H9 (cell line): ENCODE measurements around the gene ACMSD. TPM values are rescaled to one million over a fixed set of nuclear protein-coding genes. Genes with fewer than 3 reads are reported as not detected.

Experiments
- DNase-seq: peaks from one replicate; pipeline ENCODE4 v3.0.0-alpha.2; 2017
- H2AFZ ChIP-seq: one replicate; pipeline ENCODE4 v1.6.1; 2013; ENCODE audit warnings: mild to moderate bottlenecking, low read length, control low read depth, moderate library complexity
- H2AK5ac ChIP-seq: 2 replicates; pipeline ENCODE4 v1.6.1; 2013; ENCODE audit warnings: low read length, control low read depth, mixed read lengths; ENCODE audit not compliant: insufficient read length
- H2BK120ac ChIP-seq: one replicate; pipeline ENCODE4 v1.6.1; 2013; ENCODE audit warnings: low read depth, mild to moderate bottlenecking, low read length, control low read depth, inconsistent platforms; ENCODE audit not compliant: poor library complexity, severe bottlenecking
- H2BK12ac ChIP-seq: 2 replicates; pipeline ENCODE4 v1.6.1; 2013; ENCODE audit warnings: low read length, control low read depth, mixed read lengths, low read depth; ENCODE audit not compliant: insufficient read length
- H2BK15ac ChIP-seq: 2 replicates; pipeline ENCODE4 v1.6.1; 2013; ENCODE audit warnings: low read depth, low read length, control low read depth
- H2BK20ac ChIP-seq: one replicate; pipeline ENCODE4 v1.6.1; 2013; ENCODE audit warnings: low read depth, mild to moderate bottlenecking, low read length, control low read depth, inconsistent platforms; ENCODE audit not compliant: poor library complexity, severe bottlenecking
- H2BK5ac ChIP-seq: 2 replicates; pipeline ENCODE4 v1.6.1; 2013; ENCODE audit warnings: low read length, control low read depth, mixed read lengths; ENCODE audit not compliant: insufficient read length
- H3K14ac ChIP-seq: 2 replicates; pipeline ENCODE4 v1.6.1; 2013; ENCODE audit warnings: low read length, control low read depth; ENCODE audit not compliant: insufficient read depth
- H3K18ac ChIP-seq: 2 replicates; pipeline ENCODE4 v1.6.1; 2013; ENCODE audit warnings: low read depth, mild to moderate bottlenecking, mixed read lengths, low read length, control low read depth; ENCODE audit not compliant: insufficient read length
- H3K23ac ChIP-seq: 2 replicates; pipeline ENCODE4 v1.6.1; 2013; ENCODE audit warnings: low read length, control low read depth, mixed read lengths, low read depth; ENCODE audit not compliant: insufficient read length
- H3K23me2 ChIP-seq: 2 replicates; pipeline ENCODE4 v1.6.1; 2013; ENCODE audit warnings: low read depth, mild to moderate bottlenecking, mixed read lengths, low read length, control low read depth; ENCODE audit not compliant: insufficient read length, poor library complexity, severe bottlenecking
- H3K27ac ChIP-seq: 2 replicates; pipeline ENCODE4 v1.5.1; 2013; ENCODE audit warnings: low read length, control low read depth, mixed read lengths, low read depth; ENCODE audit not compliant: insufficient read length
- H3K27me3 ChIP-seq: 2 replicates; pipeline ENCODE4 v1.6.1; 2013; ENCODE audit warnings: low read length, control low read depth, inconsistent platforms; ENCODE audit not compliant: insufficient read depth
- H3K4ac ChIP-seq: 2 replicates; pipeline ENCODE4 v1.6.1; 2013; ENCODE audit warnings: low read depth, mild to moderate bottlenecking, control low read depth, inconsistent platforms, low read length, moderate library complexity
- H3K4me1 ChIP-seq: 2 replicates; pipeline ENCODE4 v1.6.1; 2013; ENCODE audit warnings: low read length, control low read depth, inconsistent platforms; ENCODE audit not compliant: insufficient read depth
- H3K4me2 ChIP-seq: 2 replicates; pipeline ENCODE4 v1.6.1; 2013; ENCODE audit warnings: low read length, control low read depth, mixed read lengths; ENCODE audit not compliant: insufficient read length, insufficient read depth
- H3K56ac ChIP-seq: 2 replicates; pipeline ENCODE4 v1.6.1; 2013; ENCODE audit warnings: low read depth, mild to moderate bottlenecking, mixed read lengths, low read length, control low read depth; ENCODE audit not compliant: insufficient read length
- H3K79me1 ChIP-seq: 2 replicates; pipeline ENCODE4 v1.6.1; 2013; ENCODE audit warnings: low read depth, mild to moderate bottlenecking, moderate library complexity, low read length, control low read depth, inconsistent platforms; ENCODE audit not compliant: insufficient read depth, poor library complexity, severe bottlenecking
- H3K79me2 ChIP-seq: 2 replicates; pipeline ENCODE4 v1.6.1; 2013; ENCODE audit warnings: low read length, control low read depth, inconsistent platforms; ENCODE audit not compliant: insufficient read depth
- H3K9ac ChIP-seq: 2 replicates; pipeline ENCODE4 v1.6.1; 2013; ENCODE audit warnings: low read length, control low read depth, mixed read lengths; ENCODE audit not compliant: insufficient read length; ENCODE audit errors: extremely low read depth
- H3K9me3 ChIP-seq: one replicate; pipeline ENCODE4 v1.6.1; 2013; ENCODE audit warnings: low read depth, low read length, inconsistent platforms; ENCODE audit not compliant: control insufficient read depth
- H3T11ph ChIP-seq: one replicate; pipeline ENCODE4 v1.6.1; 2013; ENCODE audit warnings: mild to moderate bottlenecking, low read length, control low read depth, inconsistent platforms
- H4K20me1 ChIP-seq: one replicate; pipeline ENCODE4 v1.6.1; 2013; ENCODE audit not compliant: control insufficient read depth, insufficient read length, insufficient read depth
- H4K5ac ChIP-seq: 2 replicates; pipeline ENCODE4 v1.6.1; 2013; ENCODE audit warnings: low read depth, mild to moderate bottlenecking, mixed read lengths, low read length, control low read depth; ENCODE audit not compliant: insufficient read length
- H4K8ac ChIP-seq: replicated peaks from 2 replicates; pipeline ENCODE4 v1.6.1; 2013; ENCODE audit warnings: low read length, control low read depth, mixed read lengths, low read depth; ENCODE audit not compliant: insufficient read length
- H4K91ac ChIP-seq: 2 replicates; pipeline ENCODE4 v1.6.1; 2013; ENCODE audit warnings: low read depth, mild to moderate bottlenecking, moderate library complexity, mixed read lengths, low read length, control low read depth; ENCODE audit not compliant: insufficient read length
- H3K27ac Mint-ChIP-seq, 3 experiments: 2 replicates in 2 of 3; 3 replicates in 1 of 3; pipeline ENCODE4 v1.8.0; 2020 to 2021; ENCODE audit warnings: mixed read lengths in 3 of 3, mild to moderate bottlenecking in 1 of 3, moderate library complexity in 1 of 3
- H3K27me3 Mint-ChIP-seq: 2 replicates; pipeline ENCODE4 v1.8.0; 2021; ENCODE audit warnings: low read depth, mild to moderate bottlenecking, moderate library complexity, mixed read lengths
- H3K36me3 Mint-ChIP-seq, 3 experiments: 2 replicates in 2 of 3; 3 replicates in 1 of 3; pipeline ENCODE4 v1.8.0; 2020 to 2021; ENCODE audit warnings: low read depth in 3 of 3, mixed read lengths in 3 of 3; ENCODE audit not compliant: insufficient read depth in 1 of 3
- H3K4me1 Mint-ChIP-seq, 2 experiments: 2 replicates each; pipeline ENCODE4 v1.8.0; 2020; ENCODE audit warnings: mixed read lengths in 2 of 2
- H3K4me3 Mint-ChIP-seq, 2 experiments: 2 replicates in 1 of 2; 3 replicates in 1 of 2; pipeline ENCODE4 v1.8.0; 2020 to 2021; ENCODE audit warnings: mild to moderate bottlenecking in 2 of 2, mixed read lengths in 2 of 2, moderate library complexity in 1 of 2
- H3K9me3 Mint-ChIP-seq, 2 experiments: 2 replicates in 1 of 2; 3 replicates in 1 of 2; pipeline ENCODE4 v1.8.0; 2020; ENCODE audit warnings: mild to moderate bottlenecking in 2 of 2, mixed read lengths in 2 of 2, moderate library complexity in 1 of 2
- CTCF ChIP-seq: fragments of 200-600 bp; sonication (generic); conservative IDR thresholded peaks from 3 replicates; pipeline ENCODE4 v1.8.0; 2021; ENCODE audit warnings: antibody characterized with exemption, mild to moderate bottlenecking
- WGBS: extraction: QIAGEN DNeasy Blood & Tissue Kit; methylation state at CpG from one replicate; pipeline ENCODE4 v1.1.7; 2013; ENCODE audit warnings: missing lambda C conversion rate, low lambda C conversion rate, mixed read lengths; ENCODE audit not compliant: insufficient read length; ENCODE audit errors: extremely low coverage; 5-methylcytosine and 5-hydroxymethylcytosine counted together
- total RNA-seq: library from RNA; stranded (reverse); gene quantifications from 2 replicates; pipeline ENCODE4 v1.2.1, GENCODE V29; 2021

ACMSD gene
- total RNA-seq, 1 experiment from 2014 or later, result not detected

- Histone ChIP-seq H3K9me3 (no peaks in the 10 kb centered on the region), H3K79me1 (peaks cover 2% of the 10 kb centered on the region), H3K27ac (no peak overlapping the region), H2BK20ac (no peak overlapping the region), H3K79me2 (peaks cover 33% of the 10 kb centered on the region; the same call in 1 of the 2 replicates), H3K4ac (no peak overlapping the region), H3K23me2 (no peaks in the 10 kb centered on the region), H2BK5ac (no peak overlapping the region), H2AFZ (no peak overlapping the region), H3K23ac (no peak overlapping the region), H3K18ac (no peak overlapping the region), H4K5ac (no peak overlapping the region), H3K4me2 (no peak overlapping the region), H3K9ac (no peak overlapping the region), H2BK12ac (no peak overlapping the region), H3K56ac (no peak overlapping the region), H4K91ac (no peak overlapping the region), H4K20me1 (no peaks in the 10 kb centered on the region), H3T11ph (no peak overlapping the region), H3K4me1 (no peaks in the 10 kb centered on the region), H4K8ac (no peak overlapping the region), H3K27me3 (no peaks in the 10 kb centered on the region), H2BK120ac (no peak overlapping the region), H2AK5ac (no peak overlapping the region), H2BK15ac (no peak overlapping the region), H3K14ac (no peak overlapping the region)
- no peaks in the 10 kb centered on the region for H3K9me3 Mint-ChIP-seq
- WGBS, result 95% methylated on average over 2 of the region's 2 CpGs
- peak overlapping the region in 1 of 3 experiments; percentile 50; a peak in 1 of 7 replicates for H3K27ac Mint-ChIP-seq
- DNase-seq, result no peak
- no peak for TF ChIP-seq CTCF
- H3K4me1 Mint-ChIP-seq, result peaks cover 14 to 18% of the 10 kb centered on the region in 2 experiments
- H3K4me3 Mint-ChIP-seq, result no peak overlapping the region
- peaks cover 17 to 44% (median 33%) of the 10 kb centered on the region in 3 experiments; a peak in 6 of 7 replicates for H3K36me3 Mint-ChIP-seq
- no peaks in the 10 kb centered on the region for H3K27me3 Mint-ChIP-seq
Observed at GRCh38 chr2:134934150-134934549, 95.7 kb downstream of the ACMSD start.
